PC-3 (cell line): ENCODE data around the gene GSTM3. TPM values are rescaled to one million over a fixed set of nuclear protein-coding genes. Genes with fewer than 3 reads are reported as not detected.
A peak's percentile ranks its signal among the peaks of the same experiment; 100 is the strongest.

Source experiments
- ATAC-seq: fragments of 200-7000 bp; cut with Tn5 transposase; 2 replicates; pipeline ENCODE4 v1.9.1; 2020; ENCODE audit warnings: mild to moderate bottlenecking, moderate library complexity
- BruUV-seq: library from RNA; stranded (reverse); fragments of 400-500 nt; replicated peaks from 2 replicates; lab custom pipeline; 2021; lab: Mats Ljungman, UMichigan
- CTCF ChIA-PET: fragments of 300-600 bp; sonication (Branson Sonifier 250); formaldehyde crosslinking; loops from one replicate; lab custom pipeline; 2022; ENCODE audit warnings: antibody characterized with exemption; lab: Charles Lee
- POLR2A ChIA-PET: fragments of 300-600 bp; sonication (Branson Sonifier 250); formaldehyde crosslinking; loops from one replicate; lab custom pipeline; 2022; ENCODE audit warnings: antibody characterized with exemption; ENCODE audit not compliant: unreplicated experiment; lab: Charles Lee
- DNase-seq: peaks from one replicate; pipeline ENCODE4 v3.0.0-alpha.2; 2015
- H2AFZ ChIP-seq: fragments of 300-600 bp; sonication (generic); 2 replicates; pipeline ENCODE4 v1.6.0; 2016; ENCODE audit warnings: antibody characterized with exemption, low read length
- H3F3A ChIP-seq: fragments of 300-600 bp; sonication (generic); one replicate; pipeline ENCODE4 v1.6.0; 2017; ENCODE audit warnings: antibody characterized with exemption, low read length, control low read depth, mild to moderate bottlenecking; ENCODE audit not compliant: unreplicated experiment
- H3K27ac ChIP-seq: fragments of 300-600 bp; sonication (generic); 2 replicates; pipeline ENCODE4 v1.5.1; 2016; ENCODE audit warnings: mild to moderate bottlenecking, low read length
- H3K27me3 ChIP-seq: fragments of 300-600 bp; sonication (generic); 2 replicates; pipeline ENCODE4 v1.6.1; 2016; ENCODE audit warnings: low read length, mixed read lengths
- H3K36me3 ChIP-seq: fragments of 300-600 bp; sonication (generic); 2 replicates; pipeline ENCODE4 v1.6.1; 2016; ENCODE audit warnings: low read depth, mixed run types, low read length, mixed read lengths
- H3K4me1 ChIP-seq: fragments of 300-600 bp; sonication (generic); 2 replicates; pipeline ENCODE4 v1.5.1; 2016; ENCODE audit warnings: low read length; ENCODE audit not compliant: insufficient read depth
- H3K4me2 ChIP-seq: fragments of 300-600 bp; sonication (generic); 2 replicates; pipeline ENCODE4 v1.6.0; 2016; ENCODE audit warnings: low read length
- H3K4me3 ChIP-seq: fragments of 300-600 bp; sonication (generic); 2 replicates; pipeline ENCODE4 v1.5.1; 2016; ENCODE audit warnings: mild to moderate bottlenecking, low read length, mixed read lengths
- H3K79me2 ChIP-seq: fragments of 300-600 bp; sonication (generic); 2 replicates; pipeline ENCODE4 v1.6.1; 2017; ENCODE audit warnings: low read length, mixed read lengths
- H3K9ac ChIP-seq: fragments of 300-600 bp; sonication (generic); 2 replicates; pipeline ENCODE4 v1.6.0; 2016; ENCODE audit warnings: mild to moderate bottlenecking, low read length
- H3K9me2 ChIP-seq: fragments of 300-600 bp; sonication (generic); replicated peaks from 2 replicates; pipeline ENCODE4 v1.6.1; 2016; ENCODE audit warnings: mixed run types, low read length, mixed read lengths
- H3K9me3 ChIP-seq: fragments of 300-600 bp; sonication (generic); 2 replicates; pipeline ENCODE4 v1.6.1; 2016; ENCODE audit warnings: low read length, mixed read lengths
- H4K20me1 ChIP-seq: fragments of 300-600 bp; sonication (generic); 2 replicates; pipeline ENCODE4 v1.6.1; 2016; ENCODE audit warnings: low read length, mixed read lengths
- EZH2 ChIP-seq: fragments of 300-600 bp; sonication (generic); IDR thresholded peaks from one replicate; pipeline ENCODE4 v1.6.1; 2017; ENCODE audit warnings: antibody characterized with exemption, mild to moderate bottlenecking, low read length; ENCODE audit not compliant: unreplicated experiment
- EZH2phosphoT487 ChIP-seq: fragments of 300-600 bp; sonication (generic); IDR thresholded peaks from 2 replicates; pipeline ENCODE4 v1.6.1; 2018; ENCODE audit warnings: mild to moderate bottlenecking, antibody characterized with exemption, low read length, borderline replicate concordance
- intact Hi-C: fragments of 100-400 bp; cut with micrococcal nuclease; formaldehyde crosslinking; loops from 2 replicates; pipeline ENCODE4 v1.9.0; 2023
- total RNA-seq: library from RNA; depleted of rRNA; stranded (reverse); fragments of >200 nt; gene quantifications from 2 replicates; pipeline ENCODE4 v1.2.3, GENCODE V29; 2014
- TF ChIP-seq, protein P1 (sequence below): fragments of 300-600 bp; sonication (generic); conservative IDR thresholded peaks from 2 replicates; pipeline ENCODE4 v1.5.1; 2017; ENCODE audit warnings: antibody characterized with exemption, low read depth, mild to moderate bottlenecking, low read length

The GSTM3 gene
- total RNA-seq, 1 experiment from 2014 or later: 76.6 TPM

DNA sequence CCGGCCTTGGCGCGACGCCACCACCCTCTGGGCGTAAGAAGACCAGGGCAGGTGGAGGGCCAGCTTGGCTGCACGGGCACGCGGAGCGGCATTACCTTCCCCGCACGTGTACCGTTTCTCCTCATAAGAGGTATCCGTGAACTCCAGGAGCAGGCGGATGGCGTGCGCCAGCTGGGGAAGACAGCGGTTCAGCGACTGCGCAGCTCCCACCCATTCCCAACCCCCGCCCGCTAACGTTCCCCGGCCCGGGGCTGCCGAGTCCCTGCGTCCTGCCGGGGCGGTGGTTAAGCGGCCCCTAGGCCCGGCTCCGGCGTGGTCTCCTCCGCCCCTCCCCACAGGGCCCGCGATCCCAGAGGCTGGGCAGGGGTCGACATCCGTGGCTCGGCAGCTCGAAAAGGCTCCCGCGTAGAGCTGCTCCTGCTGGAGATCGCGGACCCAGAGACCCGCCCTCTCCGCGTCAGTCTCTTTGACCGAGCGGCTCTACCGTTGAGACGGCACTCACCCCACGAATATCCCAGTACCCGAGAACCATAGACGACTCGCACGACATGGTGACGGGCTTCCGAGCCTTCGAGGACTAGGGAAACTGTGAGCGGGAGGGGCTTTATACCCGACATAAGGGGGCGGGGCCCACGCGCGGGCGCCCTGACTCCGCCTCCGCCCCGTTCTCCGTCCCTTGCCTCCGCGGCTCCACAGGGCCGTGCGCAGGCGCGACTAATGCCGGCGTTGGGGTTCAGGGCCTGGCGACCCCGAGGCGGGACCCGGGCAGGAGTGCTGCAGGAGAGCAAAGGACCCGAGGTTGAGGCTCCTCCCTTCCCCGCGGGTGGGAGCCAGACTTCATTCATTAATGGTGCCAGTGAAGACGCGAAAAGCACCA, 862 bp downstream of the GSTM3 start:
- H3K9me3 ChIP-seq: no peaks in the 10 kb centered on the region
- H3K4me2 ChIP-seq: peak overlapping the region; percentile 99
- CTCF ChIA-PET: no interaction called here
- intact Hi-C loops: no loop called here
- peak overlapping the region; percentile 60 for H3K9ac ChIP-seq
- H2AFZ ChIP-seq: peak overlapping the region; percentile 97
- ATAC-seq (peak; percentile 93), DNase-seq (peak; percentile 72)
- peak overlapping the region; percentile 89 for H3K4me3 ChIP-seq
- TF ChIP-seq, protein P1, sequence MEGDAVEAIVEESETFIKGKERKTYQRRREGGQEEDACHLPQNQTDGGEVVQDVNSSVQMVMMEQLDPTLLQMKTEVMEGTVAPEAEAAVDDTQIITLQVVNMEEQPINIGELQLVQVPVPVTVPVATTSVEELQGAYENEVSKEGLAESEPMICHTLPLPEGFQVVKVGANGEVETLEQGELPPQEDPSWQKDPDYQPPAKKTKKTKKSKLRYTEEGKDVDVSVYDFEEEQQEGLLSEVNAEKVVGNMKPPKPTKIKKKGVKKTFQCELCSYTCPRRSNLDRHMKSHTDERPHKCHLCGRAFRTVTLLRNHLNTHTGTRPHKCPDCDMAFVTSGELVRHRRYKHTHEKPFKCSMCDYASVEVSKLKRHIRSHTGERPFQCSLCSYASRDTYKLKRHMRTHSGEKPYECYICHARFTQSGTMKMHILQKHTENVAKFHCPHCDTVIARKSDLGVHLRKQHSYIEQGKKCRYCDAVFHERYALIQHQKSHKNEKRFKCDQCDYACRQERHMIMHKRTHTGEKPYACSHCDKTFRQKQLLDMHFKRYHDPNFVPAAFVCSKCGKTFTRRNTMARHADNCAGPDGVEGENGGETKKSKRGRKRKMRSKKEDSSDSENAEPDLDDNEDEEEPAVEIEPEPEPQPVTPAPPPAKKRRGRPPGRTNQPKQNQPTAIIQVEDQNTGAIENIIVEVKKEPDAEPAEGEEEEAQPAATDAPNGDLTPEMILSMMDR: no peak
- TF ChIP-seq EZH2: no peak
- TF ChIP-seq EZH2phosphoT487: no peak
- H3K36me3 ChIP-seq: peaks cover 17% of the 10 kb centered on the region; the same call in 1 of the 2 replicates
- peaks cover 9% of the 10 kb centered on the region for H3K79me2 ChIP-seq
- H4K20me1 ChIP-seq: no peaks in the 10 kb centered on the region
- POLR2A ChIA-PET: interaction anchor here (0.6 to 0.7 kb wide), 4 partner anchors 13 to 516 kb away, joined by 3 to 5 read pairs (median 3); no protein-coding TSS in a partner anchor
- H3K27me3 ChIP-seq: no peaks in the 10 kb centered on the region
- no peaks in the 10 kb centered on the region for H3K9me2 ChIP-seq
- H3K4me1 ChIP-seq: peaks cover 7% of the 10 kb centered on the region
- no peak overlapping the region for H3K27ac ChIP-seq
- BruUV-seq: no TSS peak
- H3F3A ChIP-seq: no peaks in the 10 kb centered on the region

DNA sequence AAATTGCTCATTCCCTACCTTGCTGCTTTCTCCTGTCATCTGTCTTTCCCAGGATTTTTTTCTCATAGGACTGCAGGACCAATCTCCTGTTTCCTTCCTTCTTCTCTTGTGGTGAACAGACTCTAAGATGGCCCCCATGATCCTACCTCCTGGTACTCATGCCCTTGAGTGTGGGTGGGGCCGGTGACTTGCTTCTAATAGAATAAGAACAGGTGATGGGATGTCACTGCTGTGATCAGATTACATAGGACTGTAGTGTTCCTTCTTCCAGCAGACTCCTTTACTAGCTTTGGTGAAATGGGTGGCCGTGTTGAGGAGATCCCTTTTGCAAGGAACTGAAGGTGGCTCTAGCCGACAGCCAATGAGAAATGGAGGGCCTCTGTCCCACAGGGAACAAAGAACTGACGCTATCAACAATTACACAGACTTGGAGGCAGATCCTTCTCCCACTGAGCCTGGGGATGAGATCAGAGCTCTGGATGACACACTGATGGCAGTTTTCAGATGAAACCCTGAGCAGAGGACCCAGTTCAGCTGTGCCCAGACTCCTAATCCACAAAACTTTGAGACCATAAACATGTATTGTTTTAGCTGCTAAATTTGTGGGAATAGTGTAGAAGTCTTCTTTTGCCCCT, 7.5 kb downstream of the GSTM3 start:
- Histone ChIP-seq H3K9ac (no peak overlapping the region), H3K9me2 (no peaks in the 10 kb centered on the region), H4K20me1 (no peaks in the 10 kb centered on the region), H3K27me3 (no peaks in the 10 kb centered on the region), H3K4me2 (no peak overlapping the region), H3K9me3 (no peaks in the 10 kb centered on the region), H3K27ac (no peak overlapping the region), H2AFZ (no peak overlapping the region), H3K36me3 (peaks cover 16% of the 10 kb centered on the region; the same call in 1 of the 2 replicates), H3K4me1 (no peaks in the 10 kb centered on the region), H3K79me2 (no peaks in the 10 kb centered on the region), H3K4me3 (no peak overlapping the region), H3F3A (no peaks in the 10 kb centered on the region)
- TF ChIP-seq, protein P1: no peak
- TF ChIP-seq EZH2phosphoT487: no peak
- no peak for TF ChIP-seq EZH2
- BruUV-seq: no TSS peak
- POLR2A ChIA-PET: no interaction called here
- DNase-seq (no peak), ATAC-seq (no peak)
- CTCF ChIA-PET: no interaction called here
- intact Hi-C loops: no loop called here
